DLD1 (cell line): ENCODE results near the gene MSX2.
"Not testable (repeated sequence)": the region's sequence is repeated elsewhere in the genome, so short reads cannot be mapped to it uniquely, and the experiment has no call there.

ENCODE experiments used
- in situ Hi-C: cut with HindIII; loops from 2 replicates; pipeline ENCODE4 v1.10.0; 2017; ENCODE audit warnings: low sequenced_read_pairs

Gene MSX2

GRCh38 chr5:174732036-174733020 is 7.9 kb downstream of the MSX2 start:
- in situ Hi-C loops: no loop called here

GRCh38 chr5:174733091-174733690 is 8.8 kb downstream of the MSX2 start:
- in situ Hi-C loops: no loop called here

DNA sequence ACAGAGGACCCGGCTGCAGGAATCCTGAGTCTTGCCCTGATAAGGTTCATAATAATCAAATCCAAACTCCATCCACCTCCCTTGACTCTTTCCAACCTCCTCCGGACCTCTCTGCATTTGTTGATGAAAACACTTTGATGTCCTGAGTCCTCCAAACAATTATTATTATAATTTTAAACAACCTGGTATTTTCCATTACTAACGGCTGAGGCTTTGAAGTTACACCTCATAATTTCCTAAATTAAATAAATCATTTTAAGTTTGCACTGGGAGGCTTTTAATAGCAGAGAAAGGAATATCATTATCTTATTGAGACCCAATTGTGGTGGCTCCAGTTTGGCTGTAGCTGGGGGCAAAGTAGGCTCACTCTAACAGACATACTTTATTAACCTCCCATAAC is 9.5 kb downstream of the MSX2 start:
- in situ Hi-C loops: no loop called here

- in situ Hi-C loops: no loop called here
These were observed 10.5 kb downstream of the MSX2 start for GRCh38 chr5:174734571-174735497.

- in situ Hi-C loops: no loop called here
These were observed 11.3 kb downstream of the MSX2 start for GRCh38 chr5:174735498-174736330.

DNA sequence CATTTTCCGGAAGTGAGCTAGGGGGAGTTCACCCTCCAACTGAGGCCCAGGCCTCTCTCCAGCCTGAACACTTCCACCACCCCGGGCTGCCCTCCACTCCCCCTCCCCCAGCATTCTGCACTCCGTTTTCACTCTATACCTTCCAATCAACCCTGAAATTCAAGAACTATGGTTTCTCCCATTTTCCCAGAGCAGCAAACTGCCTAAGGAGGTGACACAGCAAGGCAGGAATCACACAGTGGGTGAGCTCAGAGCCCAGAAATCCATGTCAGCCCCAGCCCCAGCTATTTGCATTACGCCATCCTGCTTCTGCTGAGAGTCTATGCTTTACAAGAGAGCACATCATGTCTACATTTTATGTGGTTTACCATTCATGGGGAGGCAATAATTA is 11.9 kb downstream of the MSX2 start:
- in situ Hi-C loops: no loop called here

DNA sequence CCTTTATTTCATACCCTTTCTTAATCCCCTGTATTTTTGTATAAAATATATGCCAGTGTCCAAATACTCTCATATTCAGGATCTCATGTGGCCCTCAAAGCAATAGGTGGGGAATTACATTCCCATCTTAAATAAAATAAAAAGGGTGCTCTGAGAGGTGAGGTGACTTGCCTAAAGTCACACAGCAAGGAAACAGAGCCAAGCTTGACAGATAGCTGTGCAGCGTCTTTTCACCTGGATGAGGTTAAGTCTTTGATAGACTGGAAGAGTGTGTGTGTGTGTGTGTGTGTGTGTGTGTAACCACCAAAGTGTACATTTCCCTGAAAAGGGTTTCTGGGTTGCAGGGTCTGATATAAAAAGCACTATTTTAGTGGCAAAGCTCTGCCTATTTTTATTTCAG is 12.4 kb downstream of the MSX2 start:
- in situ Hi-C loops: no loop called here

DNA sequence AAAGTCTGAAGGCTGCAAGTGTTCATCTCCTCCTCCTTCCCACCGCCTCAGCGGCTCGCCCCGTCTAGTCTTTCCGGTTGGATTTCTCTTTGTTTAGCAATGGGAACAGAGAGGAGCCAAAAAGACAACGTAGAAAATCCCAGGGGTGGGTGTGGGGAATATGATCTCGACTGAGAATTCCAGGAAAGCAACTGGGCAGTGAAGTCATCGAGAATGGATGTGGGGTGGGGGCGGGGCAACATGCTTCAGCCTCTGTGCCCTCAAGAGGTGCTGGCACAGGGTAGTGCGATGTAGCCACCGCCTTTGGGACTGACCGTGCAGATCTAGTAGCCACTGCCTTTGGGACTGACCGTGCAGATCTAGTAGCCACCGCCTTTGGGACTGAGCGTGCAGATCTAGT is 12.9 kb downstream of the MSX2 start:
- in situ Hi-C loops: no loop called here

DNA sequence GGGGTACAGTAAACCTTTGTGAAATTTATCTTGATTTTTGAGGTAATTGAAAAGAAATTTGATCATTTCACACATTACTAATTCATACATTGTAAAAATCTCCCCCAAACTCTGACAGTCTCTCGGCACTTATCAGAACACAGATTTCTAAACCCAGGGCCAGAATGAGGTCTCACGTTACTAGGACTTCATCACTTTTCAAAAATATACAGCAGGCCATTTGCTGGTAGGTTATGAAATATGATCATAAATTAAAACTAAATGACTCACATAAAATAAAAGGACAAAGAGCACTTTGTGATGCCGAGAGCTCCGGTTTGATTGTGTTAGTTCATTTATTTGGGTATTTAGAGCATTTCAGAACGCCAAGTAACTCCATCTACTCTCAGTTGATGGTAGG is 17.0 kb downstream of the MSX2 start:
- in situ Hi-C loops: no loop called here

- in situ Hi-C loops: loop anchor here (5.0 kb wide), 2 partner anchors 333 to 403 kb away; no protein-coding TSS in a partner anchor
These were observed 20.5 kb downstream of the MSX2 start for GRCh38 chr5:174744896-174745295.

- in situ Hi-C loops: loop anchor here (5.0 kb wide), 2 partner anchors 333 to 403 kb away; no protein-coding TSS in a partner anchor
These were observed 21.3 kb downstream of the MSX2 start for GRCh38 chr5:174745590-174746103.

- in situ Hi-C loops: no loop called here
These were observed 26.3 kb downstream of the MSX2 start for GRCh38 chr5:174750711-174751110.

DNA sequence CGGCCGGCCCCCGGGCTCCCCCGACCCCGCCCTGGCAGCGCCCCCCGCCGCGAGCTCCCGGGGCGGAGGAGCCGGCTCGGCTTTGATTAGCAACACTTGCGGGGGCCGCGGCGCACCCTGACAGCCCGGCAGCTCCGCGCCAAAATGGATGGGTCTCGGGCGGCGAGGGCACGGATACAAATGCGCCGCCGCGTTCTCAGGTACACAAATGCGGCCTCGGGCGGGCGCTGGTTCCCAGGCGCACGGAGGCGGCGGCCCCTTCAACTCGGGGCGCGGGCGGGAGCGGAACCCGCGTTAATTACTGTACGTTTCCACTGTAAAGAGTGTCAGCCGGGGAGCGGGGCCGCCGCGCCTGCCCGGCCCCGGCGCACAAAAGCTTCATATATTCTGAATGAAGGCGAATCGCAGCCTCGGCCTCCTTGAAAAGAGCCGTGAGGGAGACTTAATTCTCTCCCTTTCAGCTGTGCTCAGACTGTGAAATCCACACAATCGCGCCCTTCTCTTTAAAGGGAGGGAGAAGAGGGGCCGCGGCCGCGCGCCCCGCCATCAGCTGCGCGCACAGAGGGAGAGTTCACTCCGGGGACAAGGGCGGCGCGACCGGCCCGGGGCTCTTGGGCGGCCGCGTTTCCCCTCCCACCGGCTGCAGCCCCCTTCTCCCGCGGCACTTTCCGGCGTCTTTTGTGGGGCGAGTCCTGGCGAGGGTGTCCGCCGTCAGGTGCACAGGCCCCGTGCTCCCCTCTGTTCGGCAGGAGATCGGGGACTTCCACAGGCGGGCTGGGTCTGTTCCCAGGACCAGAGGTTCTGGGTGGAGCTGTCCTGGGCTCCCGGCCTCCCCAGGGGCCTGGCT is 27.0 kb downstream of the MSX2 start:
- in situ Hi-C loops: no loop called here

DNA sequence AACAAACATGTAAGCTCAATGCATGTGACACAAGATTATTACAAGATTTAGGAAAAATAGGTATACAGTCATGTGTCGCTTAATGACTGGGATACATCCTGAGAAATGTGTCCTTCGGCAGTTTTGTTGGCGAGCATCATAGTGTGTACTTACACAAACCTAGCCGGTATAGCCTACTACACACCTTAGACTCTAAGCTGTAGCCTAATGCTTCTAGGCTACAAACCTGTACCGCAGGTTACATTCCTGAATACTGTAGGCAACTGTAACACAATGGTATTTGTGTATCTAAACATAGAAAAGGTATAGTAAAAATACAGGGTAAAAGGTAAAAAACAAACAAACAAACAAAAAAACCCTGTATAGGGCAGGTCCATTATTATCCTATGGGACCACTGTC is 27.7 kb downstream of the MSX2 start:
- in situ Hi-C loops: no loop called here

DNA sequence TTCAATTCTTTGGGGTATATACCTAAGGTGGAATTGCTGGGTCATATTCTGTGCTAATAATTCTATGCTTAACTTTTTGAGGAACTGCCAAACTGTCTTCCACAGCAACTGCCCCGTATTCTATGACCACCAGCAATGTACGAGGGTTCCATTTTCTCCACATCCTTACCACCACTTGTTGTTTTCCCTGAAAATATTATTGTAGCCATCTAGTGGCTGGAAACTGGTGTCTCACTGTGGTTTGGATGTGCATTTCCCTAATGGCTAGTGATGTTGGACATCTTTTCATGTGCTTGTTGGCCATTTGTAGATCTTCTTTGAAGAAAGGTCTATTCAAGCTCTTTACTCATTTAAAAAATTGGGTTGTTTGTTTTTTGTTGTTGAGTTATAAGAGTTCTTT is 30.7 kb downstream of the MSX2 start:
- in situ Hi-C loops: no loop called here

DNA sequence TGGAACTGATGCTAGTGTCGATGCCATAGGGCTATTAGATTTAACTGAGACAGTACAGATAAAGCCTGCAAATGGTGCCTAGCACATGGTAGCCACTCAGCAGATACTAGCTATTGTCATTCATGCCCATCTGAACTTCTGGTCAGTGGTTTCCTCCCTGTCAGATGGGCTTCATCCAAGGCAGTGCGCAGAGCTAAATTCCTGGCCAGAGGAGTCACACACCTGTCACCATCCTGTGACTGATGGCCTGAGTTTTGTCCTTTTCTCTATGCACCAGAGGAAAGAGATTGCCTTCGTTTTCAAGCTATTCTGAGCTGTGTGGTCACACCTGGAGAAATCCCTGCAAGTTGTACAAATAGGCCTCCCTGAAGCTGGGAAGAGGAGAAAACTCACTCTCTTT is 34.7 kb downstream of the MSX2 start:
- in situ Hi-C loops: no loop called here

DNA sequence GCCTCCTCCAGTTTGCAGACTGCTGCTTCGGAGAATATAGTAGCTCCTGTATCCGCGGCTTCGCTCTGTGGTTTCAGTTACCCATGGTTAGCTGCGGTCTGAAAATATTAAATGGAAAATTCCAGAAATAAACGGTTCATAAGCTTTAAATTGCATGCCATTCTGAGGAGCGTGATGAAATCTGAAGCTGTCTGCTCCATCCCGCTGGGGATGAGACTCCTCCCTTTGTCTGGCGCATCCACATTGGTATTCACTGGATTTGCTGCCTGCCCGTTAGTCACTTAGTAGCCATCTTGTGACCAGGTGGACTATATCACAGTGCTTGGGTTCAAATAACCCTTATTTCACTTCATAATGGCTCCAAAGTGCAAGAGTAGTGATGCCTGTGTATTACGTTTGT is 36.3 kb downstream of the MSX2 start:
- in situ Hi-C loops: no loop called here

DNA sequence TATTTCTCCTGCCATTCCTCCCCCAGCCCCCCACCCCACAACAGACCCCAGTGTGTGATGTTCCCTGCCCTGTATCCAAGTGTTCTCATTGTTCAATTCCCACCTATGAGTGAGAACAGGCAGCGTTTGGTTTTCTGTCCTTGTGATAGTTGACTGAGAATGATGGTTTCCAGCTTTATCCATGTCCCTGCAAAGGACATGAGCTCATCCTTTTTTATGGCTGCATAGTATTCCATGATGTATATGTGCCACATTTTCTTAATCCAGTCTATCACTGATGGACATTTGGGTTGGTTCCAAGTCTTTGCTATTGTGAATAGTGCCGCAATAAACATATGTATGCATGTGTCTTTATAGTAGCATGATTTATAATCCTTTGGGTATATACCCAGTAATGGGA is 37.0 kb downstream of the MSX2 start:
- in situ Hi-C loops: not testable (repeated sequence)

GRCh38 chr5:174764309-174764708 is 39.9 kb downstream of the MSX2 start:
- in situ Hi-C loops: no loop called here
